Activated T-cell treated with anti-CD3 and anti-CD28 coated beads, Interleukin-2, amount 50 U/mL, for 4 hours (primary cell): ENCODE data around the gene S100A6. TPM values are rescaled to one million over a fixed set of nuclear protein-coding genes. Genes with fewer than 3 reads are reported as not detected.

Experiments
- ATAC-seq, 2 donors: fragments of 200-7000 bp; cut with Tn5 transposase; one replicate each; pipeline ENCODE4 v1.10.0; 2021
- DNase-seq: peaks from one replicate; pipeline ENCODE4 v3.0.0-alpha.2; 2020
- H3K27me3 Mint-ChIP-seq: one replicate; pipeline ENCODE4 v1.8.0; 2021; ENCODE audit warnings: low read depth, mixed read lengths
- H3K36me3 Mint-ChIP-seq: one replicate; pipeline ENCODE4 v1.8.0; 2022; ENCODE audit warnings: mixed read lengths; ENCODE audit not compliant: insufficient read depth
- H3K4me1 Mint-ChIP-seq: one replicate; pipeline ENCODE4 v1.8.0; 2021; ENCODE audit warnings: low read depth, mixed read lengths
- H3K4me3 Mint-ChIP-seq: one replicate; pipeline ENCODE4 v1.8.0; 2021; ENCODE audit warnings: mild to moderate bottlenecking, moderate library complexity, mixed read lengths
- H3K9me3 Mint-ChIP-seq: one replicate; pipeline ENCODE4 v1.8.0; 2021; ENCODE audit warnings: mixed read lengths
- total RNA-seq, 3 donors: library from RNA; stranded (reverse); gene quantifications; one replicate each; pipeline ENCODE4 v1.2.1, GENCODE V29; 2021

The S100A6 gene
- total RNA-seq, 3 donors from 2014 or later: 133 to 188 (median 134) TPM

DNA sequence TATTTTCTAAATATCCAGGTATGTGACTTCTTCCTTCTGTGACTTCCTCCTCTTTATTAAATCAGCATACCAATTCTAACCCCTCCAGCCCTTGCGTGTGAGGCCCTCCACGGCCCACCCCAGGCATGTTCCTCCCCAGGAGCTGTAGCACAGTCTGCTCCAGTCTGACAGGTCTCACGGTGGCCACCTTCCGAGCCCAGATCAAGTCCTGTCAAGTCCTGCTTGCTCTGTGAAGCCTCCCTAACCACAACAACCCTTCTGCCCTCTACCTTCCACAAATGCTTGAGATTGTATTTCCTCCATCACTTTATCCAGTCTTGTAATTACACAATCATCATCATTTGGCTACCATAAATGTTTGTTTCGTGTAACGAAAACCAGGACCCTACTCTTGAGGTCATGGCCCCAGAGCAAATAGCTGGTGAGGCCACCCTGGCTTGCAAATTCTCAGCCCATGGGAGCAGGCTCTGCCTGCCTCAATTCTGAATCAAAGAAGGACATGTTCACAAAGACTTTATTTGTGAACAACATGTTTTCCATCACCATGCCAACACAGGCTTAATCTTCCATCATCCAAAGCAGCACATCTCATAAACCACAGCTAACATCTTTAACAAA, 42.3 kb downstream of the S100A6 start:
- no peaks in the 10 kb centered on the region for H3K9me3 Mint-ChIP-seq
- ATAC-seq (no peak), DNase-seq (no peak)
- peaks cover 2% of the 10 kb centered on the region for H3K4me1 Mint-ChIP-seq
- peaks cover 26% of the 10 kb centered on the region for H3K27me3 Mint-ChIP-seq
- no peak overlapping the region for H3K4me3 Mint-ChIP-seq
- no peaks in the 10 kb centered on the region for H3K36me3 Mint-ChIP-seq

DNA sequence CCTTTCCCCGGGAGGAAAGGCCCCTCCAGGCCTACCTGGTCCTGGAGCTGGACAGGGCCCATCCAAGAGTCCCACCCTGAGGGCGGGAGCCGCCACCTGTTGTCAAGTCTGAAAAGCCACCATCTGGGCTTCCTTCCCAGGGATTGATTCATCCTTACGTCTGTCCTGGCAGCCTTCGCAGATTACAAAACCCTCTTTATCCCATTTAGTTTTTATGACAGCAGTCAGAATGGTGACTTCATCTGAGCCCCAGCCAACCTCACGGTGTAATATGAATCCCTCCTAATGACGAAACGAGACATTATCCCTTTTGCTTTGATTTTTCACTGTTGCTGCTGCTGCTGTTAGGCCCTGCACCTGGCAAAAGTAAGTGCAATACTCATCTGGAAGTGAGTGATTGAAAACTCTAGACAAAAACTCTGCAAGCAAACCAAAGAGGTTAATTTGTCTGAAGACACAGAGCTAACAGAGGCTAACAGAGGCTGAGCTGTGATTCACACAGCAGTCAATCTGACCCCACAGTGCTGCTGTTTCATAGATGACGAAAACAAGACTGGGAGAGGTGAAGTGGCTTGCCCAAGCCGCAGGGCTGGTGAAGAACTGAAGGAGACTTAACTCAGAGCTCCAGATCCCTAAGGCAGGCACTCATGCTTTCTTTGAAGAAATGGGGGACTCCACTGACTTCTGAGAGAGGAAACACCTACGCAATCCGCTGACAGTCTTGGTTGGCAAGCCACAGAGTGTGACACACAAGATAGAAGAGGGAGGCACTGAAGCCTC, 45.3 kb downstream of the S100A6 start:
- no peaks in the 10 kb centered on the region for H3K36me3 Mint-ChIP-seq
- ATAC-seq: no peak
- no peak overlapping the region for H3K4me3 Mint-ChIP-seq
- peaks cover 16% of the 10 kb centered on the region for H3K27me3 Mint-ChIP-seq
- H3K4me1 Mint-ChIP-seq: peaks cover 2% of the 10 kb centered on the region
- DNase-seq: no peak
- H3K9me3 Mint-ChIP-seq: no peaks in the 10 kb centered on the region

DNA sequence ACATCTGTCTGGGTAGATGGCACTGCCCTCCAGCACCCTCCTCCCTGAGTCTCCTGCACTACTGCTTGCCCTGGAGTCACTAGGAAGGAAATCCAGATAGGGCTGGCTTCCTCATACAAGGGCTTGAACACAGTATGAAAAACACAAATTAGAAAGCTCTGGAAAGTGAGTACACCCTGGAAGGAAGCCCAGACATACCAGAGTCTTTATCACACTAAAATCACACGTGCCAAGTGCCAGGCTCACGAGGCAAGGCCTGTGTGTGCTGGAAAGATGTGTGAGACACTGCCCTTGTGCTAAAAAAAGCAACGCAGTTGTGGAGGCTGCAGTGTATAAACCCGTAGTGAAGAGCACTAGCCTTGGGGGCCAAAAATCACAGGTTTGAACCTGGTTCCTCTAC, 47.1 kb downstream of the S100A6 start:
- H3K9me3 Mint-ChIP-seq: no peaks in the 10 kb centered on the region

DNA sequence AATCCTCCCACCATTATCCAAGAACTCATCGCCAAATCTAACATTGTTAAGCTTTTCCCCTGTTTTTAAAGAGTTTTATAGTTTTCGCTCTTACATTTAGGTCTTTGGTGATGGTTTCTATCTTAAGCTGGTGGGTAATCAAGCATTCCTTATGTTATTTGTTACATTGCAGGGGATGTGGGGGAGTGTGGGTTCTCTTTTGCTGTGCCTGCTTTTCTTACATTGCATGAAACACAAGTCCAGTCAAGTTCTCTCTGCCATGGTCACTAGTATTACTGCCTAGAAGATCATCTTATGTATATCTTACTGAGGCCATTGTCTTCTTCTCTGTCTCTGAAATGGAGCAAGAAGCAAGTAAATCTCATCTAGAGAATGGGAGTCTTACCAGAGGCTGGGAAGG, 48.1 kb downstream of the S100A6 start:
- ATAC-seq (no peak), DNase-seq (no peak)
- Mint-ChIP-seq H3K27me3 (peaks cover 29% of the 10 kb centered on the region), H3K36me3 (no peaks in the 10 kb centered on the region), H3K4me1 (no peaks in the 10 kb centered on the region), H3K4me3 (no peak overlapping the region), H3K9me3 (no peaks in the 10 kb centered on the region)

More for the DNA sequence above, 47.1 kb downstream of the S100A6 start:
- DNase-seq (no peak), ATAC-seq (no peak)
- Mint-ChIP-seq H3K4me3 (no peak overlapping the region), H3K36me3 (no peaks in the 10 kb centered on the region), H3K27me3 (peaks cover 27% of the 10 kb centered on the region), H3K4me1 (no peaks in the 10 kb centered on the region)

DNA sequence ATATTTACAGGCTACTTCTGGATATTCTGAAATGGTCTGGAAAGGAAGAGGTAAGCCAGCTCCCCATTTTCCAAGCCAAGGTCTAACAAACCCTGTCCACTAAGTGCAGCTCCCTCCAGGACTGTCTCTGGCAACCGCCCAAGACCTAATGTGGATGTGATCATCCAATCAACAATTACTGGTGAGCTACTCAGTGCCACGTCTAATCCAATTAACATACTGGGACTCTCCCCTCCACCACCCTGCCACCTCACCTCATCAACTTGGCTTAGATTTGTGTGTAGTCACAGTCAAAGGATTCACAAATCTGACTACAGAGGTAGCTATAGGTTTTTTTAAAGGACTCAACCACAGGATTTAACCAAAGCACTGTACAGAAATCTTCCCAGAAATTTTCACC, 49.9 kb downstream of the S100A6 start:
- Mint-ChIP-seq H3K36me3 (no peaks in the 10 kb centered on the region), H3K4me3 (no peak overlapping the region), H3K4me1 (no peaks in the 10 kb centered on the region), H3K27me3 (peaks cover 36% of the 10 kb centered on the region), H3K9me3 (no peaks in the 10 kb centered on the region)
- no peak for DNase-seq
- ATAC-seq: no peak

Other genes with a start within 250 kb of the S100A6 start
- gene PGLYRP3, start 223.0 kb downstream of the S100A6 start, total RNA-seq: not detected
- gene PGLYRP4, start 187.2 kb downstream of the S100A6 start, total RNA-seq: not detected
- gene S100A9, start 178.1 kb downstream of the S100A6 start, total RNA-seq: under 1 TPM in 1 of 3 donors, not detected in 2; 0.38 TPM
- not detected for gene S100A12, start 160.4 kb downstream of the S100A6 start, total RNA-seq
- not detected for gene S100A8, start 144.9 kb downstream of the S100A6 start, total RNA-seq
- gene S100A7A, start 119.5 kb downstream of the S100A6 start, total RNA-seq: not detected
- not detected for gene S100A7, start 75.3 kb downstream of the S100A6 start, total RNA-seq
- gene S100A5, start 4.9 kb upstream of the S100A6 start, total RNA-seq: 1 to 10 TPM in 1 of 3 donors, under 1 TPM in 2; 0.74 to 2.5 (median 0.95) TPM
- gene S100A4, start 9.8 kb upstream of the S100A6 start, total RNA-seq: 10 to 100 TPM; 19.6 to 40.3 (median 21.7) TPM
- not detected for gene S100A3, start 13.3 kb upstream of the S100A6 start, total RNA-seq
- gene S100A2, start 29.9 kb upstream of the S100A6 start, total RNA-seq: 1 to 10 TPM in 1 of 3 donors, under 1 TPM in 2; 0.40 to 1.2 (median 0.76) TPM
- gene S100A16, start 77.1 kb upstream of the S100A6 start, total RNA-seq: under 1 TPM in 2 of 3 donors, not detected in 1; 0.24 to 0.29 TPM
- under 1 TPM in 2 of 3 donors, not detected in 1; 0.32 to 0.43 TPM for gene S100A14, start 80.3 kb upstream of the S100A6 start, total RNA-seq
- 1 to 10 TPM; 2.0 to 4.9 (median 3.3) TPM for gene S100A13, start 91.5 kb upstream of the S100A6 start, total RNA-seq
- not detected for gene S100A1, start 92.4 kb upstream of the S100A6 start, total RNA-seq
- gene CHTOP, start 98.1 kb upstream of the S100A6 start, total RNA-seq: 100 to 1,000 TPM; 111 to 117 (median 114) TPM
- 10 to 100 TPM; 32.1 to 36.8 (median 32.7) TPM for gene SNAPIN, start 122.7 kb upstream of the S100A6 start, total RNA-seq
- 100 to 1,000 TPM; 525 to 559 (median 531) TPM for gene ILF2, start 135.0 kb upstream of the S100A6 start, total RNA-seq
- gene NPR1, start 142.7 kb upstream of the S100A6 start, total RNA-seq: under 1 TPM; 0.16 to 0.26 (median 0.23) TPM
- 10 to 100 TPM; 46.9 to 49.4 (median 48.5) TPM for gene INTS3, start 192.1 kb upstream of the S100A6 start, total RNA-seq
- 1 to 10 TPM; 3.8 to 6.0 (median 6.0) TPM for gene SLC27A3, start 239.4 kb upstream of the S100A6 start, total RNA-seq